ENCODE measurements around the gene TMEM163.

DNA sequence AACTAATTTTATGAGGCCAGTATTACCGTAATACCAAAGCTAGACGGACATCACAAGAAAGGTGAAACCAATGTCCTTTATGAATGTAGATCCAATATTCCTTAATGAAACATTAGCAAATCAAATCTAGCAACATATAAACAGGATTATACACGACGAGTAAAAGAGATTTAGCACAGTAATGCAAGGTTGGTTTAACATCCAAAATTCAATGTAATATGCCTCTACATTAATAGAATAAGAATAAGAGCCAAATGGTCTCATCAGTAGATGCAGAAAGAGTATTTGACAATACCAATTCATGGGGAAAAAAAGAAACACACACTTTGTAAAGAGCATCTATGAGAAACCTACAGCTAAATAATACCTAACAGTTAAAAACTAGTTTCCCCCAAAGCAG, 99.5 kb downstream of the TMEM163 start:
- TF ChIP-seq, protein P1, sequence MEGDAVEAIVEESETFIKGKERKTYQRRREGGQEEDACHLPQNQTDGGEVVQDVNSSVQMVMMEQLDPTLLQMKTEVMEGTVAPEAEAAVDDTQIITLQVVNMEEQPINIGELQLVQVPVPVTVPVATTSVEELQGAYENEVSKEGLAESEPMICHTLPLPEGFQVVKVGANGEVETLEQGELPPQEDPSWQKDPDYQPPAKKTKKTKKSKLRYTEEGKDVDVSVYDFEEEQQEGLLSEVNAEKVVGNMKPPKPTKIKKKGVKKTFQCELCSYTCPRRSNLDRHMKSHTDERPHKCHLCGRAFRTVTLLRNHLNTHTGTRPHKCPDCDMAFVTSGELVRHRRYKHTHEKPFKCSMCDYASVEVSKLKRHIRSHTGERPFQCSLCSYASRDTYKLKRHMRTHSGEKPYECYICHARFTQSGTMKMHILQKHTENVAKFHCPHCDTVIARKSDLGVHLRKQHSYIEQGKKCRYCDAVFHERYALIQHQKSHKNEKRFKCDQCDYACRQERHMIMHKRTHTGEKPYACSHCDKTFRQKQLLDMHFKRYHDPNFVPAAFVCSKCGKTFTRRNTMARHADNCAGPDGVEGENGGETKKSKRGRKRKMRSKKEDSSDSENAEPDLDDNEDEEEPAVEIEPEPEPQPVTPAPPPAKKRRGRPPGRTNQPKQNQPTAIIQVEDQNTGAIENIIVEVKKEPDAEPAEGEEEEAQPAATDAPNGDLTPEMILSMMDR (IDR thresholded peaks at IDR 0.05; ENCODE audit: low read depth, low read length, poor library complexity, severe bottlenecking) = no peak
- TF ChIP-seq EZH2phosphoT487 (IDR thresholded peaks at IDR 0.05; ENCODE audit: borderline replicate concordance, low read length) = no peak

Measured in DOHH2 (cell line).